ENCODE data around the gene ARHGAP6. TPM values are rescaled to one million over a fixed set of nuclear protein-coding genes. Genes with fewer than 3 reads are reported as not detected.

The ARHGAP6 gene
- total and polyA plus RNA-seq, 2 donors from 2014 or later: 6.0 to 20.4 TPM

DNA sequence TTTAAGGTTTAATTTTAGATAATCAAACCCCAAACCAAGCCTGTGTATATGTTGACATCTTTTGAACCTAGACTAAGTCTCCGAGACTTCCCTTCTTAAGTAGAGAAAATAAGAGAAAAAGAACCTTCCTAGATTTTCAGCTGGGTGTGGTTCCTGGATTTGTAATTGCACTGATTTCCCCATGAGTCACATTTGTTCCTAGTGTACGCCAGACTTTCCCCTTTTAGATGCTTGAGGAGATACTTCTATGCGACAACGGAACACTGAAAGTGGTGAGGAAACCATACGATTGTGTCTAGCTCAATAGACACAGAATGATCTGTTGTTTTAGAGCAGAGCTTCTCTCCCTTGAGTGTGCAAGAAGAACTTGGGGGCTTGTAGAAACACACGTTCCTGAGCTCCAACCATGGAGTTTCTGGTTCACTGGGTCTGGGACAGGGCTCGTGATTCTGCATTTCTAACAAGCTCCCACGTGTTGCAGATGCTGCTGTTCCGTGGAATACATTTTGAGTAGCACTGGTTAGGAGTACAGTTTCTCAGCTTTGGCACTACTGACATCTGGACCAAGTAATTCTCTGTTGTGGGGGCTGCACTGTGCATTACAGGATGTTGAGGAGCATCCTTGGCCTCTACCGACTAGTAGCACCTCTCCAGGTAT lies 285.4 kb downstream of the ARHGAP6 start:
- FAIRE-seq: no peak

DNA sequence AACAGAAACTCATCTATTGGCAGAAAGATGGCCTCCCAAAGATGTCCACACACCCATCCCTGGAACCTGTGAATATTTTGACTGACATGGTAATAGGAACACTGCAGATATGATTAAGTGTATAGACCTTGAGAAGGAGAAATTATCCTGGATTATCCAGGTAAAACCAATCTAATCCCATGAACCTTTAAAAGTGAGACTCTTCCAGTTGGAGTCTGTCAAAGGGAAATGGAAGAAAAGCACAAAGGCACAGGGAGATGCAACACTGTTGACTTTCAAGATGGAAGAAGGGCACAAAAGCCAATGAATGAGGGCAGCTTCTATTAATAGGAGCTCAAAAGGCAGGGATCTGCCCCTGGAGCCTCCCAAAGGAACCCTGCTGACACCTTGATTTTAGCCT lies 289.6 kb downstream of the ARHGAP6 start:
- no peak for DNase-seq
- TF ChIP-seq, protein P1, sequence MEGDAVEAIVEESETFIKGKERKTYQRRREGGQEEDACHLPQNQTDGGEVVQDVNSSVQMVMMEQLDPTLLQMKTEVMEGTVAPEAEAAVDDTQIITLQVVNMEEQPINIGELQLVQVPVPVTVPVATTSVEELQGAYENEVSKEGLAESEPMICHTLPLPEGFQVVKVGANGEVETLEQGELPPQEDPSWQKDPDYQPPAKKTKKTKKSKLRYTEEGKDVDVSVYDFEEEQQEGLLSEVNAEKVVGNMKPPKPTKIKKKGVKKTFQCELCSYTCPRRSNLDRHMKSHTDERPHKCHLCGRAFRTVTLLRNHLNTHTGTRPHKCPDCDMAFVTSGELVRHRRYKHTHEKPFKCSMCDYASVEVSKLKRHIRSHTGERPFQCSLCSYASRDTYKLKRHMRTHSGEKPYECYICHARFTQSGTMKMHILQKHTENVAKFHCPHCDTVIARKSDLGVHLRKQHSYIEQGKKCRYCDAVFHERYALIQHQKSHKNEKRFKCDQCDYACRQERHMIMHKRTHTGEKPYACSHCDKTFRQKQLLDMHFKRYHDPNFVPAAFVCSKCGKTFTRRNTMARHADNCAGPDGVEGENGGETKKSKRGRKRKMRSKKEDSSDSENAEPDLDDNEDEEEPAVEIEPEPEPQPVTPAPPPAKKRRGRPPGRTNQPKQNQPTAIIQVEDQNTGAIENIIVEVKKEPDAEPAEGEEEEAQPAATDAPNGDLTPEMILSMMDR (IDR thresholded peaks at IDR 0.05; ENCODE audit: borderline replicate concordance, extremely low read depth, insufficient read depth): no peak
- H3K27me3 ChIP-seq (ENCODE audit: control insufficient read depth, insufficient read depth, low read length): peaks cover 3% of the 10 kb centered on the region
- no peak overlapping the region for H3K27ac ChIP-seq (ENCODE audit: low read depth in 2 of 2, low read length in 2 of 2)
- no peak for FAIRE-seq
- no peak overlapping the region for H3K4me3 ChIP-seq (ENCODE audit: low read length in 3 of 3)
- intact Hi-C loops (cut with DNase I): no loop called here
- no peaks in the 10 kb centered on the region for H3K36me3 ChIP-seq (ENCODE audit: control insufficient read depth in 2 of 3, insufficient read depth in 3 of 3, low read length in 3 of 3)
- H3K9me3 ChIP-seq (ENCODE audit: control insufficient read depth in 2 of 3, insufficient read depth in 1 of 3, low read length in 3 of 3): no peaks in the 10 kb centered on the region
- peaks cover 0 to 3% (median 0%) of the 10 kb centered on the region in 3 donors for H3K4me1 ChIP-seq (ENCODE audit: control insufficient read depth in 2 of 3, insufficient read depth in 2 of 3, low read depth in 1 of 3, low read length in 3 of 3)
- H3K9ac ChIP-seq (ENCODE audit: low read length in 3 of 3): no peak overlapping the region

More for the DNA sequence above, 285.4 kb downstream of the ARHGAP6 start:
- intact Hi-C loops (cut with DNase I): no loop called here
- Histone ChIP-seq H3K9me3 (ENCODE audit: control insufficient read depth in 2 of 3, insufficient read depth in 1 of 3, low read length in 3 of 3) (no peaks in the 10 kb centered on the region), H3K9ac (ENCODE audit: low read length in 3 of 3) (no peak overlapping the region), H3K27ac (ENCODE audit: low read depth in 2 of 2, low read length in 2 of 2) (no peak overlapping the region), H3K36me3 (ENCODE audit: control insufficient read depth in 2 of 3, insufficient read depth in 3 of 3, low read length in 3 of 3) (no peaks in the 10 kb centered on the region), H3K27me3 (ENCODE audit: control insufficient read depth, insufficient read depth, low read length) (peaks cover 3% of the 10 kb centered on the region), H3K4me3 (ENCODE audit: low read length in 3 of 3) (no peak overlapping the region), H3K4me1 (ENCODE audit: control insufficient read depth in 2 of 3, insufficient read depth in 2 of 3, low read depth in 1 of 3, low read length in 3 of 3) (peaks cover 0 to 3% (median 0%) of the 10 kb centered on the region in 3 donors)
- TF ChIP-seq, protein P1 (IDR thresholded peaks at IDR 0.05; ENCODE audit: borderline replicate concordance, extremely low read depth, insufficient read depth): no peak
- peak in 1 of 5 donors; percentile 13 for DNase-seq

DNA sequence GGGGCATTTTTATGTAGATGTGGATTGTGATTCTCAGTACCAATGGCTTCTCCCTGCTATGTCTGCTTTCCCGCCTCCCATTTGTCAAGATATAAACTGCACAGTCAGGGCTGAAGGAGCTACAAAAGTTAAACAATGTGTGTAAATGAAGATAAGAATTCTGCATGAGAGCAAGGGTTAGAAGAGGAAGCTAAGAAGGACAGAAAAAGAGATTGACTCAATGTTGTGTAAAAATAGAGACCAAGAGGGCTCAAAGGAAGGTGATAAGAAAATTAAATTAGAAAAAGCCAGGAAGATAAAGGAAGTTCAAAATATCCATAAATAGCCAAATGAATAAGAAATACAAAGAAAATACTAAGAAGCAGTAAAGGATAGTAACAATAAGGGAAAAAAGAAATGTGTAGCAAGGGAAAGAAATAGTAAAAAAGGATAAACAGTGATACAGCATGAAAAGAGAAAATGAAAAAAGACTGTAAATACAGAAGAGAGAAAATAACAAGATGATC lies 290.1 kb downstream of the ARHGAP6 start:
- Histone ChIP-seq H3K4me3 (ENCODE audit: low read length in 3 of 3) (no peak overlapping the region), H3K27ac (ENCODE audit: low read depth in 2 of 2, low read length in 2 of 2) (no peak overlapping the region), H3K9me3 (ENCODE audit: control insufficient read depth in 2 of 3, insufficient read depth in 1 of 3, low read length in 3 of 3) (no peaks in the 10 kb centered on the region), H3K27me3 (ENCODE audit: control insufficient read depth, insufficient read depth, low read length) (peaks cover 3% of the 10 kb centered on the region), H3K4me1 (ENCODE audit: control insufficient read depth in 2 of 3, insufficient read depth in 2 of 3, low read depth in 1 of 3, low read length in 3 of 3) (peaks cover 0 to 3% (median 0%) of the 10 kb centered on the region in 3 donors), H3K9ac (ENCODE audit: low read length in 3 of 3) (no peak overlapping the region), H3K36me3 (ENCODE audit: control insufficient read depth in 2 of 3, insufficient read depth in 3 of 3, low read length in 3 of 3) (no peaks in the 10 kb centered on the region)
- FAIRE-seq (no peak), DNase-seq (no peak)
- TF ChIP-seq, protein P1 (IDR thresholded peaks at IDR 0.05; ENCODE audit: borderline replicate concordance, extremely low read depth, insufficient read depth): no peak
- intact Hi-C loops (cut with DNase I): no loop called here

All from kidney (tissue), 14 donors.